MCF 10A (cell line): ENCODE results near the gene ZIC5. TPM values are rescaled to one million over a fixed set of nuclear protein-coding genes. Genes with fewer than 3 reads are reported as not detected.
A peak's percentile ranks its signal among the peaks of the same experiment; 100 is the strongest.
"Not testable (repeated sequence)": the region's sequence is repeated elsewhere in the genome, so short reads cannot be mapped to it uniquely, and the experiment has no call there.

Experiments used
- BruUV-seq: library from RNA; stranded (reverse); fragments of 400-500 nt; replicated peaks from 2 replicates; lab custom pipeline; 2021; lab: Mats Ljungman, UMichigan
- CTCF ChIA-PET: fragments of 300-600 bp; sonication (Branson Sonifier 250); formaldehyde crosslinking; extraction: SDS; loops from one replicate; lab custom pipeline; 2021; ENCODE audit warnings: antibody characterized with exemption, inconsistent platforms; lab: Yijun Ruan, JAX
- POLR2A ChIA-PET: fragments of 300-600, 350-650 bp; sonication (Branson Sonifier 250); formaldehyde crosslinking; extraction: SDS; loops from one replicate; lab custom pipeline; 2020; ENCODE audit warnings: antibody characterized with exemption, inconsistent platforms; lab: Yijun Ruan, JAX
- DNase-seq: peaks from one replicate; pipeline ENCODE4 v3.0.0-alpha.2; 2018; ENCODE audit not compliant: unreplicated experiment
- H3K27ac Mint-ChIP-seq: one replicate; pipeline ENCODE4 v1.8.0; 2022; ENCODE audit warnings: mild to moderate bottlenecking, low read depth, mixed read lengths; ENCODE audit not compliant: unreplicated experiment
- H3K27me3 Mint-ChIP-seq: one replicate; pipeline ENCODE4 v1.8.0; 2022; ENCODE audit warnings: mixed read lengths; ENCODE audit not compliant: insufficient read depth, unreplicated experiment
- H3K36me3 Mint-ChIP-seq: one replicate; pipeline ENCODE4 v1.8.0; 2022; ENCODE audit warnings: mild to moderate bottlenecking, moderate library complexity, mixed read lengths; ENCODE audit not compliant: insufficient read depth, unreplicated experiment
- H3K4me1 Mint-ChIP-seq: one replicate; pipeline ENCODE4 v1.8.0; 2022; ENCODE audit warnings: mixed read lengths; ENCODE audit not compliant: insufficient read depth, unreplicated experiment
- H3K4me3 Mint-ChIP-seq: one replicate; pipeline ENCODE4 v1.8.0; 2022; ENCODE audit warnings: mild to moderate bottlenecking, moderate library complexity, mixed read lengths; ENCODE audit not compliant: unreplicated experiment
- H3K9me3 Mint-ChIP-seq: one replicate; pipeline ENCODE4 v1.8.0; 2022; ENCODE audit warnings: mixed read lengths; ENCODE audit not compliant: unreplicated experiment
- intact Hi-C: fragments of 100-400 bp; cut with micrococcal nuclease; formaldehyde crosslinking; loops from 2 replicates; pipeline ENCODE4 v1.14.1; 2022
- total RNA-seq: library from RNA; stranded (reverse); gene quantifications from 2 replicates; pipeline ENCODE4 v1.2.3, GENCODE V29; 2022
- TF ChIP-seq, protein P1 (sequence below): fragments of 200-600 bp; IDR thresholded peaks from one replicate; pipeline ENCODE4 v1.8.0; 2022; ENCODE audit warnings: antibody characterized with exemption, mild to moderate bottlenecking; ENCODE audit not compliant: unreplicated experiment

The ZIC5 gene
- total RNA-seq, 1 experiment from 2014 or later = not detected

DNA sequence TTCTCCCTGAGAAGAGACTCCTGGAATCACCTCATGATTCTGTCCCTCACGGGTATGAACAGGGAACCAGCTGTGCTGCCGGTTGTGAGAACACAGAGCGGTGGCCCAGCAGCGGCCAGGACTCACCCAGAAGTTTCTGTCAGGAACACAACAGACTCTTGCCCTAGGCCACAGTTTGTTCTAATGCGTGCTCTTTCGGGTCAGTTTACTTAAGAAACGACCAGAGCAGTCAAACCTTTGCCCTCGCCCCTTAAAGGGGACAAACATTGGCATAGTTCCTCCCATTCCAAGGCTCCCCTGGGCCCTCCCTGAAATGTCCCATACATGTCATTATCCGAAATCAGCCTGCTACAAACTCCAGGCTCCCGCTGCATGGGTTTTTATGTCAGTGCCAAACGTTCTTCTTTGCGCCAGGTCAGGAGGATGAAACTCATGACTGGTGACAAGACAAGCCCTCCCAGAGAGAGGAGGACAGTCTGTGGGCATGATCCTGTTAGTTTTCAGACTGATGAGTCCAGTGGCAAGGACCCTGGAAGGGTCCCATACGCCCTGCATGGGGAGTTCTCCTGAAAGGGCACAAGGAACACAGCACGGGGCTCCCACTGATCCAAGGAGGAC, 18.3 kb downstream of the ZIC5 start:
- Mint-ChIP-seq H3K9me3 (no peaks in the 10 kb centered on the region), H3K36me3 (no peaks in the 10 kb centered on the region), H3K27ac (no peak overlapping the region), H3K4me3 (no peak overlapping the region), H3K4me1 (peaks cover 5% of the 10 kb centered on the region), H3K27me3 (no peaks in the 10 kb centered on the region)
- no peak for DNase-seq
- POLR2A ChIA-PET = interaction anchor here (0.7 kb wide), 1 partner anchor 607 kb away, joined by 3 read pairs; no protein-coding TSS in a partner anchor
- intact Hi-C loops = no loop called here
- TF ChIP-seq, protein P1, sequence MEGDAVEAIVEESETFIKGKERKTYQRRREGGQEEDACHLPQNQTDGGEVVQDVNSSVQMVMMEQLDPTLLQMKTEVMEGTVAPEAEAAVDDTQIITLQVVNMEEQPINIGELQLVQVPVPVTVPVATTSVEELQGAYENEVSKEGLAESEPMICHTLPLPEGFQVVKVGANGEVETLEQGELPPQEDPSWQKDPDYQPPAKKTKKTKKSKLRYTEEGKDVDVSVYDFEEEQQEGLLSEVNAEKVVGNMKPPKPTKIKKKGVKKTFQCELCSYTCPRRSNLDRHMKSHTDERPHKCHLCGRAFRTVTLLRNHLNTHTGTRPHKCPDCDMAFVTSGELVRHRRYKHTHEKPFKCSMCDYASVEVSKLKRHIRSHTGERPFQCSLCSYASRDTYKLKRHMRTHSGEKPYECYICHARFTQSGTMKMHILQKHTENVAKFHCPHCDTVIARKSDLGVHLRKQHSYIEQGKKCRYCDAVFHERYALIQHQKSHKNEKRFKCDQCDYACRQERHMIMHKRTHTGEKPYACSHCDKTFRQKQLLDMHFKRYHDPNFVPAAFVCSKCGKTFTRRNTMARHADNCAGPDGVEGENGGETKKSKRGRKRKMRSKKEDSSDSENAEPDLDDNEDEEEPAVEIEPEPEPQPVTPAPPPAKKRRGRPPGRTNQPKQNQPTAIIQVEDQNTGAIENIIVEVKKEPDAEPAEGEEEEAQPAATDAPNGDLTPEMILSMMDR = no peak
- CTCF ChIA-PET = no interaction called here
- no TSS peak for BruUV-seq

DNA sequence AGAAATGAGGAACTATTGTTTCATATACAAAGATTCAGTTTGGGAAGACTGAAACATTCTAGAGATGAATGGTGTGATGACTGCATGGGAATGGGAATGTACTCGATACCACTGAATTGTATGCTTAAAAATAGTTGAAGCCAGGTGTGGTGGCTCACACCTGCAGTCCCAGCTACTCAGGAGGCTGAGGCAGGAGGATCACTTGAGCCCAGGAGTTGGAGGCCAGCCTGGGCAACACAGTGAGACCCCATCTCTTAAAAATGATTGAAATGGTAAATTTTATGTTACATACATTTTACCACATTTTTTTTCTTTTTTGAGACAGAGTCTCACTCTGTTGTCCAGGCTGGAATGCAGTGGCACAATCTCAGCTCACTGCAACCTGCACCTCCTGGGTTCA, 19.9 kb downstream of the ZIC5 start:
- H3K27ac Mint-ChIP-seq, POLR2A ChIA-PET, H3K9me3 Mint-ChIP-seq, BruUV-seq, H3K4me1 Mint-ChIP-seq, H3K4me3 Mint-ChIP-seq, H3K36me3 Mint-ChIP-seq, intact Hi-C loops, DNase-seq: not testable (repeated sequence)
- H3K27me3 Mint-ChIP-seq = peaks cover 10% of the 10 kb centered on the region
- CTCF ChIA-PET = interaction anchor here (0.9 to 2.0 kb wide), 3 partner anchors 16 to 283 kb away, joined by 3 to 7 read pairs (median 6); no protein-coding TSS in a partner anchor

DNA sequence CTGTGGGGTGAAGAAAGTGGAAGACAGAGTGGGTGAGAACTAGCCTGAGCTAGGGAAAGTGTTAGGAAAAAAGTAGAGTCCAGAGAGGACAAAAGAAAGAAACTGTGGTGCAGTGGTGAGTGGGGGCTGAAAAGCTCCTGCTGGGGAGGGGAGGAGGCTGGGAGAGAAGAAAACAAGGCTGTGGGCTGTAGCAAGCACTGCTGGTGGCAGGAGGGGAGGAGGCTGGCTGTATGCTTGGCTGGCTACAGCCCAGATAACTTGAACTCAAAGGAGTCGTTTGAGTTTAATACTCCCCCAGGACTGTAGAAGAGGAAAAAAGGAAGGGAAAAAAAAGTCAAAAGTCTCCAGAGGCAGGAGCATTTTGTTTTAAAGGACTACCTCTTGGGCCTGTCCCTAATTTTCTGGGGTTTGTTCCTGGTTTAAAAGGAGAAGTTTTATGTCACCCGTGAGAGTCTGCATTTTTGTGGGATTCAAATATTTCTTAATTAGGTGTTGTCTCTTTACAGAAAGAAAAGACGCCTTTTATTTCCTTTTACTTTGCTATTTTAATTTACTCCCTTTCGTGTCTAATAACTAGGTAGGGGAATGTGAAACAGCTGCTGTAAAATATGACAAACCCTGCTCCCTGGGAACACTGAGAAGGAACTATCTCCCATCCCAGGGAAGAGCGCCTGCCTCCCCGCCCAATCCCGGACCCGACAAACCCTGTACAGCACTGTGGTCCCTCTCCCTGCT, 21.7 kb downstream of the ZIC5 start:
- TF ChIP-seq, protein P1 = no peak
- peaks cover 5% of the 10 kb centered on the region for H3K4me1 Mint-ChIP-seq
- no peak for DNase-seq
- H3K4me3 Mint-ChIP-seq = no peak overlapping the region
- intact Hi-C loops = no loop called here
- peak overlapping the region; percentile 27 for H3K27ac Mint-ChIP-seq
- H3K27me3 Mint-ChIP-seq = peaks cover 21% of the 10 kb centered on the region
- no peaks in the 10 kb centered on the region for H3K9me3 Mint-ChIP-seq
- H3K36me3 Mint-ChIP-seq = no peaks in the 10 kb centered on the region
- no TSS peak for BruUV-seq
- CTCF ChIA-PET = interaction anchor here (0.7 kb wide), 1 partner anchor 326 kb away, joined by 3 read pairs; no protein-coding TSS in a partner anchor
- POLR2A ChIA-PET = no interaction called here

DNA sequence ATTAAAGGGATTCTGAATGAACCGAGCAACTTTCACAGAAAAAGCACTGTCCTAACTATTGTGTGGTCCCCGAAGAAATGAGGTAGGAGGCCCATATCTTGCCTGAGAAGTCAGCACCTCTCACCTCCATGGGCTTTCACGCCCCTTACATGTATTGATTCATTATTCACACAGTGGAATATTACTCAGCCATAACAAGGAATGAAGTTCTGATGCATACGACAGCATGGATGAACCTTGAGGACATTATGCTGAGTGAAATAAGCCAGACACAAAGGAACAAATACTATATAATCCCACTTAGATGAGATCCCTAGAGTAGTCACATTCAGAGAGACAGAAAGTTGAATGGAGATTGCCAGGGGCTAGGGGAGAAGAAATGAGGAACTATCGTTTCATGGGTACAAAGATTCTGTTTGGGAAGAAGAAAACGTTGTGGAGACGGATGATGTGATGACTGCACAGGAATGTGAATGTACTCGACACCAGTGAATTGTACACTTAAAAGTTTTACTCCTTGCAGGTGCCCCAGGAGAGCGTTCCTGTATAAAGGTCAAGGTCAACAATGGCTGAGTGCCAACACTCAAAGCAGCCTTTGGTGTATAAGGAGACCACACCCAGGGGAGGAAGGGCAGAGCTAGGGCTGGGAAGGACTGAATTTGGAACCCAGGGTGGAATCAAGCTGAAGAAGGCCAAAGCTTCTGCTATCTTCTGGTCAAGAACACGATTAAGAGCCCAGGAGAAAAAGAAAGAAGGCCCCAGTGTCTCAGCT, 22.5 kb downstream of the ZIC5 start:
- Mint-ChIP-seq H3K4me3 (no peak overlapping the region), H3K27me3 (peaks cover 21% of the 10 kb centered on the region), H3K9me3 (no peaks in the 10 kb centered on the region), H3K27ac (peak overlapping the region; percentile 27), H3K36me3 (no peaks in the 10 kb centered on the region), H3K4me1 (peaks cover 5% of the 10 kb centered on the region)
- TF ChIP-seq, protein P1 = no peak
- ChIA-PET CTCF (no interaction called here), POLR2A (no interaction called here)
- intact Hi-C loops = no loop called here
- no TSS peak for BruUV-seq
- DNase-seq = no peak
